GM12878 (cell line): Measurements from ENCODE around the gene GLG1. TPM values are rescaled to one million over a fixed set of nuclear protein-coding genes. Genes with fewer than 3 reads are reported as not detected.

Experiments used
- BCL11A ChIP-seq: IDR thresholded peaks from 2 replicates; pipeline ENCODE4 v1.6.1; 2011; ENCODE audit warnings: low read depth, low read length
- BHLHE40 ChIP-seq, 2 experiments: fragments of 450-650 bp in 1 of 2; IDR thresholded peaks; 2 replicates each; pipeline ENCODE4 v1.6.1; 2011 to 2017; ENCODE audit warnings: low read depth in 2 of 2, borderline replicate concordance in 1 of 2, improper control_type of control experiment in 1 of 2, low read length in 1 of 2, mild to moderate bottlenecking in 1 of 2
- CBX3 ChIP-seq: fragments of 200-600 bp; sonication (generic); IDR thresholded peaks from 2 replicates; pipeline ENCODE4 v1.6.1; 2016; ENCODE audit warnings: low read depth, borderline replicate concordance
- EED ChIP-seq: sonication (generic); IDR thresholded peaks from 2 replicates; pipeline ENCODE4 v1.6.1; 2016; ENCODE audit warnings: antibody characterized with exemption, low read depth
- NR2C1 ChIP-seq: fragments of 450-650 bp; IDR thresholded peaks from 2 replicates; pipeline ENCODE4 v1.6.1; 2017; ENCODE audit warnings: antibody characterized with exemption, mild to moderate bottlenecking, moderate library complexity
- POLR2AphosphoS2 ChIP-seq: IDR thresholded peaks from 2 replicates; pipeline ENCODE4 v1.6.1; 2011; ENCODE audit warnings: low read depth, mild to moderate bottlenecking, low read length, improper control_type of control experiment, moderate library complexity
- RAD51 ChIP-seq: fragments of 450-650 bp; IDR thresholded peaks from 2 replicates; pipeline ENCODE4 v1.6.1; 2016; ENCODE audit warnings: moderate library complexity, mild to moderate bottlenecking, inconsistent platforms
- SIX5 ChIP-seq: IDR thresholded peaks from 2 replicates; pipeline ENCODE4 v1.6.1; 2011; ENCODE audit warnings: mild to moderate bottlenecking, low read depth, low read length, moderate library complexity; ENCODE audit not compliant: severe bottlenecking
- SMAD1 ChIP-seq: fragments of 450-650 bp; IDR thresholded peaks from 2 replicates; pipeline ENCODE4 v1.6.1; 2018; ENCODE audit warnings: mild to moderate bottlenecking, low read depth; ENCODE audit not compliant: partially characterized antibody
- SREBF2 ChIP-seq: IDR thresholded peaks from 2 replicates; pipeline ENCODE4 v1.6.1; 2012; ENCODE audit warnings: mild to moderate bottlenecking, low read length
- polyA plus RNA-seq, 11 experiments: library from polyadenylated mRNA; depleted of rRNA in 4 of 11; unstranded in 6 of 11; stranded (reverse) in 5 of 11; fragments of >200 nt; fragmentation: Nextera tagmentation in 4 of 11; fragmentation: Illumina TruSeq in 1 of 11; extraction: Ambion mirVana in 4 of 11; extraction: Trizol in 1 of 11; gene quantifications; 1 replicate in 1 of 11; 2 replicates in 10 of 11; pipeline versions ENCODE4 v1.2.1 to v1.2.3, GENCODE V29; 2011 to 2016; ENCODE audit warnings: inconsistent platforms in 2 of 11, missing spikeins in 2 of 11, low read depth in 1 of 11
- total RNA-seq, 4 experiments: library from RNA; depleted of rRNA in 3 of 4; stranded (reverse); fragments of >200 nt in 3 of 4; fragmentation: Illumina TruSeq in 1 of 4; extraction: Trizol in 1 of 4; gene quantifications; 2 replicates each; pipeline versions ENCODE4 v1.2.1 to v1.2.3, GENCODE V29; 2013 to 2021
- TF ChIP-seq, protein P1 (sequence below): fragments of 450-650 bp; IDR thresholded peaks from 2 replicates; pipeline ENCODE4 v1.6.1; 2018; ENCODE audit warnings: mild to moderate bottlenecking, low read depth, moderate library complexity; ENCODE audit not compliant: partially characterized antibody
- TF ChIP-seq, protein P2 (sequence below): fragments of 450-650 bp; IDR thresholded peaks from 2 replicates; pipeline ENCODE4 v1.6.1; 2016; ENCODE audit warnings: mild to moderate bottlenecking, moderate library complexity, borderline replicate concordance

GLG1 gene
- total and polyA plus RNA-seq, 10 of the 15 experiments (the other 5 are each of a cell fraction or from before 2014, with no cell fraction given) = 7.6 to 49.4 (median 28.2) TPM

DNA sequence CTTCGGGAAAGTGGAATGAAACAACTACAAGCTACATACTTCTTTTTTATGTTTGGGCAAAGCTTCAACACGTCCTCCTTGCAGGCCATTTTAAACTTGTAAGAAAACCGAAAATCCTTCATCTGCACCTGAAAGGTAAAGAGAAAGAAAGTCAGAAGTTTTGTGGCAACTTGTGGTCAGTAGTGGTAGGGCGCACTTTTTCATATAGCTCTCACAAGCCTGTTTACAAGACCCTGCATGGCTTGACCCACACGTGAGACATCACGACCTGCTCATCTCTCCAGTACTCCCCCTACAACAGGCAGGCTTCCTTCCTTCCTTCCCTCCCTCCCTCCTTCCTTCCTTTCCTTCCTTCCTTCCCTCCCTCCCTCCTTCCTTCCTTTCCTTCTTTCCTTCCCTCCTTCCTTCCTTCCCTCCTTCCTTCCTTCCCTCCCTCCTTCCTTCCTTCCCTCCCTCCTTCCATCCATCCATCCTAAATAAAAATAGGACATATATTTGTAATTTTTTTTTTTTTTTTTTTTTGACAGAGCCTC is 136.9 kb downstream of the GLG1 start (continued):
- TF ChIP-seq, protein P1, sequence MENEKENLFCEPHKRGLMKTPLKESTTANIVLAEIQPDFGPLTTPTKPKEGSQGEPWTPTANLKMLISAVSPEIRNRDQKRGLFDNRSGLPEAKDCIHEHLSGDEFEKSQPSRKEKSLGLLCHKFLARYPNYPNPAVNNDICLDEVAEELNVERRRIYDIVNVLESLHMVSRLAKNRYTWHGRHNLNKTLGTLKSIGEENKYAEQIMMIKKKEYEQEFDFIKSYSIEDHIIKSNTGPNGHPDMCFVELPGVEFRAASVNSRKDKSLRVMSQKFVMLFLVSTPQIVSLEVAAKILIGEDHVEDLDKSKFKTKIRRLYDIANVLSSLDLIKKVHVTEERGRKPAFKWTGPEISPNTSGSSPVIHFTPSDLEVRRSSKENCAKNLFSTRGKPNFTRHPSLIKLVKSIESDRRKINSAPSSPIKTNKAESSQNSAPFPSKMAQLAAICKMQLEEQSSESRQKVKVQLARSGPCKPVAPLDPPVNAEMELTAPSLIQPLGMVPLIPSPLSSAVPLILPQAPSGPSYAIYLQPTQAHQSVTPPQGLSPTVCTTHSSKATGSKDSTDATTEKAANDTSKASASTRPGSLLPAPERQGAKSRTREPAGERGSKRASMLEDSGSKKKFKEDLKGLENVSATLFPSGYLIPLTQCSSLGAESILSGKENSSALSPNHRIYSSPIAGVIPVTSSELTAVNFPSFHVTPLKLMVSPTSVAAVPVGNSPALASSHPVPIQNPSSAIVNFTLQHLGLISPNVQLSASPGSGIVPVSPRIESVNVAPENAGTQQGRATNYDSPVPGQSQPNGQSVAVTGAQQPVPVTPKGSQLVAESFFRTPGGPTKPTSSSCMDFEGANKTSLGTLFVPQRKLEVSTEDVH = no peak
- TF ChIP-seq RAD51 = no peak
- no peak for TF ChIP-seq BCL11A
- TF ChIP-seq, protein P2, sequence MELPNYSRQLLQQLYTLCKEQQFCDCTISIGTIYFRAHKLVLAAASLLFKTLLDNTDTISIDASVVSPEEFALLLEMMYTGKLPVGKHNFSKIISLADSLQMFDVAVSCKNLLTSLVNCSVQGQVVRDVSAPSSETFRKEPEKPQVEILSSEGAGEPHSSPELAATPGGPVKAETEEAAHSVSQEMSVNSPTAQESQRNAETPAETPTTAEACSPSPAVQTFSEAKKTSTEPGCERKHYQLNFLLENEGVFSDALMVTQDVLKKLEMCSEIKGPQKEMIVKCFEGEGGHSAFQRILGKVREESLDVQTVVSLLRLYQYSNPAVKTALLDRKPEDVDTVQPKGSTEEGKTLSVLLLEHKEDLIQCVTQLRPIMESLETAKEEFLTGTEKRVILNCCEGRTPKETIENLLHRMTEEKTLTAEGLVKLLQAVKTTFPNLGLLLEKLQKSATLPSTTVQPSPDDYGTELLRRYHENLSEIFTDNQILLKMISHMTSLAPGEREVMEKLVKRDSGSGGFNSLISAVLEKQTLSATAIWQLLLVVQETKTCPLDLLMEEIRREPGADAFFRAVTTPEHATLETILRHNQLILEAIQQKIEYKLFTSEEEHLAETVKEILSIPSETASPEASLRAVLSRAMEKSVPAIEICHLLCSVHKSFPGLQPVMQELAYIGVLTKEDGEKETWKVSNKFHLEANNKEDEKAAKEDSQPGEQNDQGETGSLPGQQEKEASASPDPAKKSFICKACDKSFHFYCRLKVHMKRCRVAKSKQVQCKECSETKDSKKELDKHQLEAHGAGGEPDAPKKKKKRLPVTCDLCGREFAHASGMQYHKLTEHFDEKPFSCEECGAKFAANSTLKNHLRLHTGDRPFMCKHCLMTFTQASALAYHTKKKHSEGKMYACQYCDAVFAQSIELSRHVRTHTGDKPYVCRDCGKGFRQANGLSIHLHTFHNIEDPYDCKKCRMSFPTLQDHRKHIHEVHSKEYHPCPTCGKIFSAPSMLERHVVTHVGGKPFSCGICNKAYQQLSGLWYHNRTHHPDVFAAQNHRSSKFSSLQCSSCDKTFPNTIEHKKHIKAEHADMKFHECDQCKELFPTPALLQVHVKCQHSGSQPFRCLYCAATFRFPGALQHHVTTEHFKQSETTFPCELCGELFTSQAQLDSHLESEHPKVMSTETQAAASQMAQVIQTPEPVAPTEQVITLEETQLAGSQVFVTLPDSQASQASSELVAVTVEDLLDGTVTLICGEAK = no peak
- TF ChIP-seq SREBF2 = no peak
- TF ChIP-seq POLR2AphosphoS2 = no peak
- no peak for TF ChIP-seq NR2C1
- TF ChIP-seq SMAD1 = no peak
- no peak for TF ChIP-seq BHLHE40 (IDR thresholded peaks at IDR 0.05; ENCODE audit: borderline replicate concordance in 1 of 2, low read depth in 2 of 2, low read length in 1 of 2)
- TF ChIP-seq CBX3 = no peak
- no peak for TF ChIP-seq EED
- TF ChIP-seq SIX5 = no peak
